Parathyroid adenoma (tissue), 2 donors: ENCODE results near the gene DOCK2.

Experiments
- H2AFZ ChIP-seq: fragments of 300-600 bp; sonication (generic); one replicate; pipeline ENCODE4 v1.7.0; 2017; ENCODE audit warnings: antibody characterized with exemption, mild to moderate bottlenecking
- H3K27ac ChIP-seq: fragments of 300-600 bp; sonication (generic); one replicate; pipeline ENCODE4 v1.7.0; 2017
- H3K27me3 ChIP-seq: fragments of 300-600 bp; sonication (generic); one replicate; pipeline ENCODE4 v1.7.0; 2017; ENCODE audit warnings: low read length; ENCODE audit not compliant: control insufficient read depth, insufficient read depth
- H3K36me3 ChIP-seq: fragments of 300-600 bp; sonication (generic); one replicate; pipeline ENCODE4 v1.7.0; 2017; ENCODE audit warnings: low read length; ENCODE audit not compliant: control insufficient read depth, insufficient read depth
- H3K4me1 ChIP-seq: fragments of 300-600 bp; sonication (generic); one replicate; pipeline ENCODE4 v1.7.0; 2017; ENCODE audit warnings: control low read depth
- H3K4me2 ChIP-seq: fragments of 300-600 bp; sonication (generic); one replicate; pipeline ENCODE4 v1.7.0; 2017; ENCODE audit warnings: low read length
- H3K4me3 ChIP-seq: fragments of 300-600 bp; sonication (generic); one replicate; pipeline ENCODE4 v1.7.0; 2017; ENCODE audit warnings: low read depth, low read length
- H3K79me2 ChIP-seq: fragments of 300-600 bp; sonication (generic); one replicate; pipeline ENCODE4 v1.7.0; 2017; ENCODE audit warnings: control low read depth
- H3K9ac ChIP-seq: fragments of 300-600 bp; sonication (generic); one replicate; pipeline ENCODE4 v1.7.0; 2017; ENCODE audit warnings: mild to moderate bottlenecking
- H3K9me3 ChIP-seq: fragments of 300-600 bp; sonication (generic); one replicate; pipeline ENCODE4 v1.7.0; 2017; ENCODE audit warnings: low read length; ENCODE audit not compliant: control insufficient read depth
- CTCF ChIP-seq: fragments of 300-600 bp; sonication (generic); IDR thresholded peaks from one replicate; pipeline ENCODE4 v1.7.0; 2017; ENCODE audit warnings: antibody characterized with exemption, mild to moderate bottlenecking
- donor health status: primary hyperparathyroidism.

DOCK2 gene

GRCh38 chr5:169595172-169595820 lies 41.8 kb upstream of the DOCK2 start:
- TF ChIP-seq CTCF: no peak
- Histone ChIP-seq H2AFZ (no peak overlapping the region), H3K27ac (no peak overlapping the region), H3K9ac (no peak overlapping the region), H3K4me3 (no peak overlapping the region), H3K79me2 (no peaks in the 10 kb centered on the region), H3K36me3 (no peaks in the 10 kb centered on the region), H3K27me3 (no peaks in the 10 kb centered on the region), H3K4me2 (no peak overlapping the region), H3K9me3 (no peaks in the 10 kb centered on the region), H3K4me1 (no peaks in the 10 kb centered on the region)

GRCh38 chr5:169599451-169599850 lies 37.6 kb upstream of the DOCK2 start:
- no peak overlapping the region for H3K9ac ChIP-seq
- H3K9me3 ChIP-seq: no peaks in the 10 kb centered on the region
- H3K4me1 ChIP-seq: no peaks in the 10 kb centered on the region
- H3K4me3 ChIP-seq: no peak overlapping the region
- no peak for TF ChIP-seq CTCF
- H3K27me3 ChIP-seq: no peaks in the 10 kb centered on the region
- H2AFZ ChIP-seq: no peak overlapping the region
- H3K79me2 ChIP-seq: no peaks in the 10 kb centered on the region
- H3K36me3 ChIP-seq: no peaks in the 10 kb centered on the region
- no peak overlapping the region for H3K4me2 ChIP-seq
- H3K27ac ChIP-seq: no peak overlapping the region

- Histone ChIP-seq H3K4me1 (no peaks in the 10 kb centered on the region), H3K27me3 (no peaks in the 10 kb centered on the region), H3K27ac (no peak overlapping the region), H3K9me3 (no peaks in the 10 kb centered on the region), H3K4me2 (no peak overlapping the region), H3K36me3 (no peaks in the 10 kb centered on the region), H3K9ac (no peak overlapping the region), H2AFZ (no peak overlapping the region), H3K4me3 (no peak overlapping the region), H3K79me2 (no peaks in the 10 kb centered on the region)
- no peak for TF ChIP-seq CTCF
Measured at GRCh38 chr5:169602535-169602934, 34.5 kb upstream of the DOCK2 start.

- Histone ChIP-seq H3K36me3 (no peaks in the 10 kb centered on the region), H3K27ac (no peak overlapping the region), H3K27me3 (no peaks in the 10 kb centered on the region), H2AFZ (no peak overlapping the region), H3K9me3 (no peaks in the 10 kb centered on the region), H3K79me2 (no peaks in the 10 kb centered on the region), H3K4me1 (no peaks in the 10 kb centered on the region), H3K9ac (no peak overlapping the region), H3K4me3 (no peak overlapping the region), H3K4me2 (no peak overlapping the region)
- TF ChIP-seq CTCF: no peak
Measured at GRCh38 chr5:169606279-169606678, 30.8 kb upstream of the DOCK2 start.

- no peaks in the 10 kb centered on the region for H3K79me2 ChIP-seq
- no peaks in the 10 kb centered on the region for H3K36me3 ChIP-seq
- no peak overlapping the region for H3K4me2 ChIP-seq
- no peaks in the 10 kb centered on the region for H3K9me3 ChIP-seq
- H3K9ac ChIP-seq: no peak overlapping the region
- no peak overlapping the region for H3K27ac ChIP-seq
- H2AFZ ChIP-seq: no peak overlapping the region
- no peak overlapping the region for H3K4me3 ChIP-seq
- no peak for TF ChIP-seq CTCF
- no peaks in the 10 kb centered on the region for H3K4me1 ChIP-seq
- H3K27me3 ChIP-seq: no peaks in the 10 kb centered on the region
Measured at GRCh38 chr5:169607882-169608281, 29.2 kb upstream of the DOCK2 start.
